ENCODE results near the gene SASH1. TPM values are rescaled to one million over a fixed set of nuclear protein-coding genes. Genes with fewer than 3 reads are reported as not detected.

Gene SASH1
- total RNA-seq, 1 donor, result 39.7 TPM

GRCh38 chr6:148492654-148493290 is 150.1 kb downstream of the SASH1 start:
- TF ChIP-seq CTCF (IDR thresholded peaks at IDR 0.05; ENCODE audit: insufficient read depth, low read depth, low read length), result no peak
- no peak for DNase-seq (ENCODE audit: low read depth)

GRCh38 chr6:148493424-148493823 is 150.8 kb downstream of the SASH1 start:
- no peak overlapping the region for H3K4me3 ChIP-seq (ENCODE audit: low read depth, low read length)
- no peak for TF ChIP-seq CTCF (IDR thresholded peaks at IDR 0.05; ENCODE audit: insufficient read depth, low read depth, low read length)
- DNase-seq (ENCODE audit: low read depth), result no peak

More at GRCh38 chr6:148492654-148493290, 150.1 kb downstream of the SASH1 start:
- no peak overlapping the region for H3K4me3 ChIP-seq (ENCODE audit: low read depth, low read length)

GRCh38 chr6:148494226-148494625 is 151.6 kb downstream of the SASH1 start:
- no peak for TF ChIP-seq CTCF (IDR thresholded peaks at IDR 0.05; ENCODE audit: insufficient read depth, low read depth, low read length)
- DNase-seq (ENCODE audit: low read depth), result no peak
- no peak overlapping the region for H3K4me3 ChIP-seq (ENCODE audit: low read depth, low read length)

GRCh38 chr6:148495029-148495428 is 152.4 kb downstream of the SASH1 start:
- no peak for TF ChIP-seq CTCF (IDR thresholded peaks at IDR 0.05; ENCODE audit: insufficient read depth, low read depth, low read length)
- no peak for DNase-seq (ENCODE audit: low read depth)

GRCh38 chr6:148497257-148497656 is 154.6 kb downstream of the SASH1 start:
- TF ChIP-seq CTCF (IDR thresholded peaks at IDR 0.05; ENCODE audit: insufficient read depth, low read depth, low read length), result no peak
- DNase-seq (ENCODE audit: low read depth), result peak; percentile 85
- no peak overlapping the region for H3K4me3 ChIP-seq (ENCODE audit: low read depth, low read length)

More at GRCh38 chr6:148495029-148495428, 152.4 kb downstream of the SASH1 start:
- H3K4me3 ChIP-seq (ENCODE audit: low read depth, low read length), result no peak overlapping the region

- no peak for TF ChIP-seq CTCF (IDR thresholded peaks at IDR 0.05; ENCODE audit: insufficient read depth, low read depth, low read length)
These were observed 155.1 kb downstream of the SASH1 start for GRCh38 chr6:148497717-148498116.

GRCh38 chr6:148500402-148500801 is 157.8 kb downstream of the SASH1 start:
- no peak overlapping the region for H3K4me3 ChIP-seq (ENCODE audit: low read depth, low read length)
- DNase-seq (ENCODE audit: low read depth), result no peak
- no peak for TF ChIP-seq CTCF (IDR thresholded peaks at IDR 0.05; ENCODE audit: insufficient read depth, low read depth, low read length)

More at GRCh38 chr6:148497717-148498116, 155.1 kb downstream of the SASH1 start:
- no peak overlapping the region for H3K4me3 ChIP-seq (ENCODE audit: low read depth, low read length)
- no peak for DNase-seq (ENCODE audit: low read depth)
